M059J (cell line): ENCODE results near the gene CSF1. TPM values are rescaled to one million over a fixed set of nuclear protein-coding genes. Genes with fewer than 3 reads are reported as not detected.

ENCODE experiments used
- DNase-seq: peaks from one replicate; pipeline ENCODE4 v3.0.0-alpha.2; 2012; ENCODE audit warnings: low read depth
- total RNA-seq: library from RNA; depleted of rRNA; stranded (reverse); fragments of >200 nt; shearing (Covaris generic); gene quantifications from 2 replicates; pipeline ENCODE4 v1.2.3, GENCODE V29; 2014

CSF1 gene
- total RNA-seq, 1 experiment from 2014 or later, result 118 TPM

GRCh38 chr1:109901524-109902145 is 9.0 kb upstream of the CSF1 start:
- peak; percentile 68 for DNase-seq

- no peak for DNase-seq
Measured at GRCh38 chr1:109902204-109902985, 8.3 kb upstream of the CSF1 start.

- DNase-seq, result no peak
Measured at GRCh38 chr1:109903376-109903930, 7.2 kb upstream of the CSF1 start.

- DNase-seq, result peak; percentile 80
Measured at GRCh38 chr1:109904105-109904817, 6.4 kb upstream of the CSF1 start.

- DNase-seq, result no peak
Measured at GRCh38 chr1:109905491-109905890, 5.2 kb upstream of the CSF1 start.

GRCh38 chr1:109906160-109906838 is 4.3 kb upstream of the CSF1 start:
- no peak for DNase-seq

GRCh38 chr1:109906839-109907180 is 3.8 kb upstream of the CSF1 start:
- no peak for DNase-seq

GRCh38 chr1:109907190-109907774 is 3.4 kb upstream of the CSF1 start:
- DNase-seq, result no peak

- DNase-seq, result no peak
Measured at GRCh38 chr1:109908836-109909235, 1.8 kb upstream of the CSF1 start.

- DNase-seq, result peak; percentile 34
Measured at GRCh38 chr1:109909561-109909960, 1.1 kb upstream of the CSF1 start.

- no peak for DNase-seq
Measured at GRCh38 chr1:109910963-109911798, 532 bp downstream of the CSF1 start.

GRCh38 chr1:109912214-109912861 is 1.7 kb downstream of the CSF1 start:
- DNase-seq, result no peak

GRCh38 chr1:109912873-109913272 is 2.2 kb downstream of the CSF1 start:
- peak; percentile 50 for DNase-seq

GRCh38 chr1:109913360-109913879 is 2.8 kb downstream of the CSF1 start:
- no peak for DNase-seq

- peak; percentile 46 for DNase-seq
Measured at GRCh38 chr1:109914587-109915240, 4.1 kb downstream of the CSF1 start.

- DNase-seq, result no peak
Measured at GRCh38 chr1:109917051-109917767, 6.6 kb downstream of the CSF1 start.

GRCh38 chr1:109917768-109918606 is 7.3 kb downstream of the CSF1 start:
- no peak for DNase-seq

GRCh38 chr1:109918671-109919070 is 8.0 kb downstream of the CSF1 start:
- no peak for DNase-seq
